KMS-11 (cell line): Measurements from ENCODE around the gene OSBPL10.

ENCODE experiments used
- H2AFZ ChIP-seq: fragments of 200-600 bp; sonication (generic); 2 replicates; pipeline ENCODE4 v1.6.1; 2016; ENCODE audit warnings: antibody characterized with exemption, mixed run types, low read depth
- H3K27ac ChIP-seq: fragments of 200-600 bp; sonication (generic); 2 replicates; pipeline ENCODE4 v1.6.1; 2016; ENCODE audit warnings: mild to moderate bottlenecking, mixed run types
- H3K27me3 ChIP-seq: fragments of 200-600 bp; sonication (generic); 2 replicates; pipeline ENCODE4 v1.6.1; 2017; ENCODE audit warnings: mild to moderate bottlenecking, low read depth, mixed run types, moderate library complexity; ENCODE audit not compliant: insufficient read depth
- H3K36me3 ChIP-seq: fragments of 200-600 bp; sonication (generic); 2 replicates; pipeline ENCODE4 v1.6.1; 2017; ENCODE audit warnings: mild to moderate bottlenecking, mixed run types; ENCODE audit not compliant: insufficient read depth
- H3K4me1 ChIP-seq: fragments of 200-600 bp; sonication (generic); 2 replicates; pipeline ENCODE4 v1.6.1; 2016; ENCODE audit warnings: mild to moderate bottlenecking, low read depth, mixed run types; ENCODE audit not compliant: poor library complexity, severe bottlenecking
- H3K4me2 ChIP-seq: fragments of 200-600 bp; sonication (generic); 2 replicates; pipeline ENCODE4 v1.7.0; 2016; ENCODE audit warnings: mild to moderate bottlenecking, mixed run types
- H3K4me3 ChIP-seq: fragments of 200-600 bp; sonication (generic); IDR thresholded peaks from 2 replicates; pipeline ENCODE4 v1.6.1; 2017; ENCODE audit warnings: low read depth, low read length, mixed read lengths; ENCODE audit not compliant: insufficient read depth
- H3K79me2 ChIP-seq: fragments of 200-600 bp; sonication (generic); 2 replicates; pipeline ENCODE4 v1.6.1; 2016; ENCODE audit warnings: low read depth, mixed run types; ENCODE audit not compliant: insufficient read depth
- H3K9ac ChIP-seq: fragments of 200-600 bp; sonication (generic); 2 replicates; pipeline ENCODE4 v1.6.1; 2016; ENCODE audit warnings: mild to moderate bottlenecking, mixed run types
- H4K20me1 ChIP-seq: fragments of 200-600 bp; sonication (generic); 2 replicates; pipeline ENCODE4 v1.6.1; 2016; ENCODE audit warnings: mild to moderate bottlenecking, mixed run types; ENCODE audit not compliant: insufficient read depth
- CTCF ChIP-seq: fragments of 200-600 bp; sonication (generic); conservative IDR thresholded peaks from 2 replicates; pipeline ENCODE4 v1.6.1; 2017; ENCODE audit warnings: low read depth, mild to moderate bottlenecking, antibody characterized with exemption, low read length, moderate library complexity, mixed read lengths

Gene OSBPL10

GRCh38 chr3:31615071-31615875 is 365.8 kb downstream of the OSBPL10 start:
- no peaks in the 10 kb centered on the region for H3K27me3 ChIP-seq
- H3K4me1 ChIP-seq = peaks cover 1% of the 10 kb centered on the region
- no peak overlapping the region for H3K9ac ChIP-seq
- H2AFZ ChIP-seq = no peak overlapping the region
- H3K36me3 ChIP-seq = no peaks in the 10 kb centered on the region
- no peak overlapping the region for H3K4me2 ChIP-seq
- 0 out of 2 replicates have a peak, but pooled peaks cover 5% of the 10 kb centered on the region for H3K79me2 ChIP-seq
- TF ChIP-seq CTCF = no peak
- no peaks in the 10 kb centered on the region for H4K20me1 ChIP-seq
- H3K4me3 ChIP-seq = no peak overlapping the region
- H3K27ac ChIP-seq = no peak overlapping the region

GRCh38 chr3:31614162-31614921 is 366.7 kb downstream of the OSBPL10 start:
- no peak overlapping the region for H3K9ac ChIP-seq
- H3K4me1 ChIP-seq = no peaks in the 10 kb centered on the region
- no peak overlapping the region for H2AFZ ChIP-seq
- H3K27ac ChIP-seq = no peak overlapping the region
- H3K4me3 ChIP-seq = no peak overlapping the region
- no peak for TF ChIP-seq CTCF
- no peaks in the 10 kb centered on the region for H4K20me1 ChIP-seq
- no peaks in the 10 kb centered on the region for H3K36me3 ChIP-seq
- H3K27me3 ChIP-seq = no peaks in the 10 kb centered on the region
- 0 out of 2 replicates have a peak, but pooled peaks cover 5% of the 10 kb centered on the region for H3K79me2 ChIP-seq
- H3K4me2 ChIP-seq = no peak overlapping the region

GRCh38 chr3:31613654-31614053 is 367.4 kb downstream of the OSBPL10 start:
- Histone ChIP-seq H3K27me3 (no peaks in the 10 kb centered on the region), H3K4me3 (no peak overlapping the region), H3K9ac (no peak overlapping the region), H3K4me2 (no peak overlapping the region), H3K27ac (no peak overlapping the region), H3K36me3 (no peaks in the 10 kb centered on the region), H3K79me2 (0 out of 2 replicates have a peak, but pooled peaks cover 5% of the 10 kb centered on the region), H3K4me1 (no peaks in the 10 kb centered on the region), H2AFZ (no peak overlapping the region), H4K20me1 (no peaks in the 10 kb centered on the region)
- TF ChIP-seq CTCF = no peak

- Histone ChIP-seq H3K79me2 (0 out of 2 replicates have a peak, but pooled peaks cover 5% of the 10 kb centered on the region), H2AFZ (no peak overlapping the region), H3K4me2 (no peak overlapping the region)
These were observed 367.9 kb downstream of the OSBPL10 start for GRCh38 chr3:31613177-31613576.

More at GRCh38 chr3:31613177-31613576, 367.9 kb downstream of the OSBPL10 start:
- TF ChIP-seq CTCF = no peak
- Histone ChIP-seq H3K9ac (no peak overlapping the region), H3K4me3 (no peak overlapping the region), H3K4me1 (no peaks in the 10 kb centered on the region), H3K27me3 (no peaks in the 10 kb centered on the region), H3K36me3 (no peaks in the 10 kb centered on the region), H4K20me1 (no peaks in the 10 kb centered on the region), H3K27ac (no peak overlapping the region)
